AG09309 (cell line): ENCODE results near the gene CMTR1.

Source experiments
- DNase-seq: peaks from one replicate; pipeline ENCODE4 v3.0.0-alpha.2; 2010; ENCODE audit warnings: low read depth
- H3K4me3 ChIP-seq: 2 replicates; pipeline ENCODE4 v1.5.1; 2011; ENCODE audit warnings: mild to moderate bottlenecking, low read depth, low read length, moderate library complexity; ENCODE audit not compliant: control insufficient read depth
- TF ChIP-seq, protein P1 (sequence below): IDR thresholded peaks from 2 replicates; pipeline ENCODE4 v1.5.1; 2011; ENCODE audit warnings: mild to moderate bottlenecking, low read depth, low read length, inconsistent platforms; ENCODE audit not compliant: insufficient read depth, control insufficient read depth; ENCODE audit errors: missing control alignments

Gene CMTR1

DNA sequence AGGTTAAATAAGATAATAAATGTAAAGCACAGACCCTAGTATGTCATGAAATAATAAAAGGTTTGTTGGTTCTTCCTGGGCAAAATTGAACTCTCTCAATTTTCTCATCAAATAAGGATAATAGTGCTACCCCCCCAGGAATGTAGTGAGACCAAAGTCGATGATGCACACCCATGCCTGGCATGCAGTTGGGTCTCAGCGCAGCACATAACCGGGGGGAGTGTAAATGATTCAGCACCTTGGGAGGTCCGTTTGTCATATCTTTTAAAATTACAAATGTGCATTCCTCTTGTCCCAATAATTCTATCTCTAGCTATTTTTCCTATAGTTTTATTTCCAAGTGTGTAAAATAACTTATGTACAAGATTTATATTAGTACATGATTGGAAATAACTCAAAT is 98.0 kb downstream of the CMTR1 start:
- DNase-seq: no peak
- TF ChIP-seq, protein P1, sequence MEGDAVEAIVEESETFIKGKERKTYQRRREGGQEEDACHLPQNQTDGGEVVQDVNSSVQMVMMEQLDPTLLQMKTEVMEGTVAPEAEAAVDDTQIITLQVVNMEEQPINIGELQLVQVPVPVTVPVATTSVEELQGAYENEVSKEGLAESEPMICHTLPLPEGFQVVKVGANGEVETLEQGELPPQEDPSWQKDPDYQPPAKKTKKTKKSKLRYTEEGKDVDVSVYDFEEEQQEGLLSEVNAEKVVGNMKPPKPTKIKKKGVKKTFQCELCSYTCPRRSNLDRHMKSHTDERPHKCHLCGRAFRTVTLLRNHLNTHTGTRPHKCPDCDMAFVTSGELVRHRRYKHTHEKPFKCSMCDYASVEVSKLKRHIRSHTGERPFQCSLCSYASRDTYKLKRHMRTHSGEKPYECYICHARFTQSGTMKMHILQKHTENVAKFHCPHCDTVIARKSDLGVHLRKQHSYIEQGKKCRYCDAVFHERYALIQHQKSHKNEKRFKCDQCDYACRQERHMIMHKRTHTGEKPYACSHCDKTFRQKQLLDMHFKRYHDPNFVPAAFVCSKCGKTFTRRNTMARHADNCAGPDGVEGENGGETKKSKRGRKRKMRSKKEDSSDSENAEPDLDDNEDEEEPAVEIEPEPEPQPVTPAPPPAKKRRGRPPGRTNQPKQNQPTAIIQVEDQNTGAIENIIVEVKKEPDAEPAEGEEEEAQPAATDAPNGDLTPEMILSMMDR: no peak
- H3K4me3 ChIP-seq: no peak overlapping the region
